GM23338 (cell line): ENCODE data around the gene TCF7L2. TPM values are rescaled to one million over a fixed set of nuclear protein-coding genes. Genes with fewer than 3 reads are reported as not detected.
A peak's percentile ranks its signal among the peaks of the same experiment; 100 is the strongest.

Source experiments
- ATAC-seq: fragments of 200-7000 bp; cut with Tn5 transposase; 3 replicates; pipeline ENCODE4 v1.9.1; 2020
- DNase-seq: peaks from one replicate; pipeline ENCODE4 v3.0.0-alpha.2; 2015; ENCODE audit warnings: low spot score
- H2AFZ ChIP-seq: fragments of 200-600 bp; sonication (generic); 2 replicates; pipeline ENCODE4 v1.8.0; 2016; ENCODE audit warnings: antibody characterized with exemption, mild to moderate bottlenecking, moderate library complexity
- H3F3A ChIP-seq: fragments of 200-600 bp; sonication (generic); replicated peaks from 2 replicates; pipeline ENCODE4 v1.8.0; 2017; ENCODE audit warnings: antibody characterized with exemption, mixed run types, low read depth
- H3K27ac ChIP-seq: fragments of 200-600 bp; sonication (generic); 2 replicates; pipeline ENCODE4 v1.6.1; 2016; ENCODE audit warnings: low read depth
- H3K27me3 ChIP-seq: fragments of 200-600 bp; sonication (generic); 2 replicates; pipeline ENCODE4 v1.8.0; 2016; ENCODE audit warnings: mild to moderate bottlenecking, mixed run types, moderate library complexity; ENCODE audit not compliant: insufficient read depth
- H3K36me3 ChIP-seq: fragments of 200-600 bp; sonication (generic); 2 replicates; pipeline ENCODE4 v1.8.0; 2016; ENCODE audit warnings: mild to moderate bottlenecking; ENCODE audit not compliant: insufficient read depth
- H3K4me1 ChIP-seq: fragments of 200-600 bp; sonication (generic); 2 replicates; pipeline ENCODE4 v1.8.0; 2016; ENCODE audit warnings: mild to moderate bottlenecking, moderate library complexity; ENCODE audit not compliant: insufficient read depth
- H3K4me2 ChIP-seq: fragments of 200-600 bp; sonication (generic); 2 replicates; pipeline ENCODE4 v1.7.1; 2017; ENCODE audit warnings: mixed run types
- H3K4me3 ChIP-seq: fragments of 200-600 bp; sonication (generic); 2 replicates; pipeline ENCODE4 v1.6.1; 2016; ENCODE audit warnings: mixed run types
- H3K79me2 ChIP-seq: fragments of 200-600 bp; sonication (generic); replicated peaks from 2 replicates; pipeline ENCODE4 v1.8.0; 2017; ENCODE audit warnings: mild to moderate bottlenecking; ENCODE audit not compliant: insufficient read depth
- H3K9me2 ChIP-seq: fragments of 200-600 bp; sonication (generic); 2 replicates; pipeline ENCODE4 v1.8.0; 2017; ENCODE audit not compliant: insufficient read depth
- H4K20me1 ChIP-seq: fragments of 200-600 bp; sonication (generic); replicated peaks from 2 replicates; pipeline ENCODE4 v1.8.0; 2017; ENCODE audit warnings: mild to moderate bottlenecking; ENCODE audit not compliant: insufficient read depth
- H3K27ac Mint-ChIP-seq: 2 replicates; pipeline ENCODE4 v1.8.0; 2020; ENCODE audit warnings: inconsistent platforms, mild to moderate bottlenecking, moderate library complexity, mixed read lengths
- H3K27me3 Mint-ChIP-seq: 3 replicates; pipeline ENCODE4 v1.8.0; 2022; ENCODE audit warnings: low read depth, mild to moderate bottlenecking, moderate library complexity, mixed read lengths, inconsistent platforms; ENCODE audit not compliant: insufficient read depth, poor library complexity
- H3K36me3 Mint-ChIP-seq: 3 replicates; pipeline ENCODE4 v1.8.0; 2021; ENCODE audit warnings: low read depth, mild to moderate bottlenecking, inconsistent platforms, moderate library complexity, mixed read lengths
- H3K4me1 Mint-ChIP-seq: 3 replicates; pipeline ENCODE4 v1.8.0; 2020; ENCODE audit warnings: mild to moderate bottlenecking, inconsistent platforms, mixed read lengths
- H3K4me3 Mint-ChIP-seq: 3 replicates; pipeline ENCODE4 v1.8.0; 2021; ENCODE audit warnings: moderate library complexity, mild to moderate bottlenecking, inconsistent platforms, mixed read lengths
- H3K9me3 Mint-ChIP-seq: 3 replicates; pipeline ENCODE4 v1.8.0; 2020; ENCODE audit warnings: moderate library complexity, mild to moderate bottlenecking, inconsistent platforms, mixed read lengths
- CREB1 ChIP-seq: fragments of 250-450 bp; sonication (Bioruptor Pico); IDR thresholded peaks from 2 replicates; pipeline ENCODE4 v1.5.0; 2020; ENCODE audit warnings: low read depth, mild to moderate bottlenecking, moderate library complexity
- CTCF ChIP-seq, 2 experiments: fragments of 200-600 bp in 1 of 2; sonication (generic) in 1 of 2; conservative IDR thresholded peaks; 2 replicates each; pipeline versions ENCODE4 v1.5.1 to v1.6.1; 2016 to 2017; ENCODE audit warnings: antibody characterized with exemption in 2 of 2, low read depth in 2 of 2, mild to moderate bottlenecking in 2 of 2, moderate library complexity in 1 of 2
- ETS1 ChIP-seq: IDR thresholded peaks from 2 replicates; pipeline ENCODE4 v1.6.1; 2016; ENCODE audit warnings: antibody characterized with exemption
- EZH2 ChIP-seq: fragments of 200-600 bp; sonication (generic); IDR thresholded peaks from one replicate; pipeline ENCODE4 v1.8.0; 2017; ENCODE audit warnings: antibody characterized with exemption, mild to moderate bottlenecking, low read depth; ENCODE audit not compliant: unreplicated experiment
- EZH2phosphoT487 ChIP-seq: fragments of 200-600 bp; sonication (generic); IDR thresholded peaks from one replicate; pipeline ENCODE4 v1.8.1; 2018; ENCODE audit warnings: antibody characterized with exemption; ENCODE audit not compliant: unreplicated experiment
- JUNB ChIP-seq: IDR thresholded peaks from one replicate; pipeline ENCODE4 v1.6.1; 2016; ENCODE audit warnings: antibody characterized with exemption; ENCODE audit not compliant: unreplicated experiment
- NANOG ChIP-seq: IDR thresholded peaks from 2 replicates; pipeline ENCODE4 v1.6.1; 2016; ENCODE audit warnings: antibody characterized with exemption, borderline replicate concordance
- POLR2AphosphoS5 ChIP-seq: IDR thresholded peaks from 2 replicates; pipeline ENCODE4 v1.6.1; 2016; ENCODE audit warnings: antibody characterized with exemption, low read depth
- REST ChIP-seq: IDR thresholded peaks from one replicate; pipeline ENCODE4 v1.6.1; 2018; ENCODE audit warnings: antibody characterized with exemption; ENCODE audit not compliant: unreplicated experiment
- STAT1 ChIP-seq: IDR thresholded peaks from one replicate; pipeline ENCODE4 v1.6.1; 2016; ENCODE audit warnings: antibody characterized with exemption; ENCODE audit not compliant: unreplicated experiment
- ZNF114 ChIP-seq: fragments of 250-450 bp; sonication (Bioruptor Pico); IDR thresholded peaks from 2 replicates; pipeline ENCODE4 v1.5.0; 2020; ENCODE audit warnings: mild to moderate bottlenecking, moderate library complexity
- ZNF331 ChIP-seq: fragments of 250-450 bp; sonication (Bioruptor Pico); IDR thresholded peaks from 2 replicates; pipeline ENCODE4 v1.5.0; 2020; ENCODE audit warnings: low read depth, mild to moderate bottlenecking, moderate library complexity
- polyA plus RNA-seq: library from polyadenylated mRNA; unstranded; fragments of >200 nt; fragmentation: Nextera tagmentation; extraction: Ambion mirVana; gene quantifications from 2 replicates; pipeline ENCODE4 v1.2.1, GENCODE V29; 2016
- total RNA-seq: library from RNA; depleted of rRNA; stranded (reverse); fragments of >200 nt; shearing (Covaris generic); gene quantifications from 2 replicates; pipeline ENCODE4 v1.2.3, GENCODE V29; 2014

Gene TCF7L2
- total and polyA plus RNA-seq, 2 experiments from 2014 or later, result 32.2 to 80.8 TPM

GRCh38 chr10:113005380-113005779 lies 55.3 kb downstream of the TCF7L2 start (continued):
- TF ChIP-seq POLR2AphosphoS5 (no peak), ZNF114 (no peak), JUNB (no peak), EZH2phosphoT487 (no peak), CREB1 (CRISPR knock-in tag) (no peak), EZH2 (no peak), CTCF (conservative IDR thresholded peaks at IDR 0.05; ENCODE audit: low read depth in 2 of 2) (no peak), ZNF331 (no peak), STAT1 (no peak)

GRCh38 chr10:113006656-113007342 lies 56.8 kb downstream of the TCF7L2 start:
- Histone ChIP-seq H3K27me3 (no peaks in the 10 kb centered on the region), H3K27ac (no peak overlapping the region), H3K4me1 (peaks cover 58% of the 10 kb centered on the region), H3F3A (peaks cover 18% of the 10 kb centered on the region; the same call in 1 of the 2 replicates), H4K20me1 (peaks cover 92% of the 10 kb centered on the region), H3K9me2 (peaks cover 16% of the 10 kb centered on the region), H2AFZ (no peak overlapping the region), H3K4me3 (no peak overlapping the region), H3K36me3 (no peaks in the 10 kb centered on the region; the same call in 1 of the 2 replicates), H3K79me2 (peaks cover 100% of the 10 kb centered on the region), H3K4me2 (no peak overlapping the region)
- H3K27me3 Mint-ChIP-seq, result peaks cover 11% of the 10 kb centered on the region
- no peak overlapping the region for H3K4me3 Mint-ChIP-seq
- ATAC-seq (no peak), DNase-seq (no peak)
- no peaks in the 10 kb centered on the region for H3K9me3 Mint-ChIP-seq
- peaks cover 75% of the 10 kb centered on the region for H3K4me1 Mint-ChIP-seq
- H3K36me3 Mint-ChIP-seq, result peaks cover 63% of the 10 kb centered on the region
- no peak overlapping the region for H3K27ac Mint-ChIP-seq
- TF ChIP-seq ZNF114 (no peak), ZNF331 (no peak), ETS1 (no peak), STAT1 (no peak)

GRCh38 chr10:113007343-113007771 lies 57.3 kb downstream of the TCF7L2 start:
- Mint-ChIP-seq H3K4me3 (no peak overlapping the region), H3K27me3 (peaks cover 9% of the 10 kb centered on the region), H3K36me3 (peaks cover 63% of the 10 kb centered on the region), H3K4me1 (peaks cover 78% of the 10 kb centered on the region), H3K9me3 (no peaks in the 10 kb centered on the region), H3K27ac (no peak overlapping the region)
- Histone ChIP-seq H3K27me3 (no peaks in the 10 kb centered on the region), H3K27ac (no peak overlapping the region), H3K4me3 (no peak overlapping the region), H3K4me2 (no peak overlapping the region), H2AFZ (no peak overlapping the region), H3F3A (peaks cover 19% of the 10 kb centered on the region; the same call in 1 of the 2 replicates), H3K9me2 (peaks cover 17% of the 10 kb centered on the region), H3K4me1 (peaks cover 63% of the 10 kb centered on the region), H4K20me1 (peaks cover 93% of the 10 kb centered on the region), H3K79me2 (peaks cover 100% of the 10 kb centered on the region), H3K36me3 (no peaks in the 10 kb centered on the region; the same call in 1 of the 2 replicates)
- TF ChIP-seq ZNF114 (no peak), NANOG (no peak), EZH2phosphoT487 (no peak), REST (no peak), CREB1 (CRISPR knock-in tag) (no peak), STAT1 (no peak), EZH2 (no peak), CTCF (conservative IDR thresholded peaks at IDR 0.05; ENCODE audit: low read depth in 2 of 2) (no peak)
- no peak for DNase-seq
- ATAC-seq, result 0 out of 3 replicates have a peak, but pooled peaks have one; percentile 9
